SK-N-MC (cell line): ENCODE results near the gene DISP2.

ENCODE experiments used
- DNase-seq: peaks from one replicate; pipeline ENCODE4 v3.0.0-alpha.2; 2011; ENCODE audit warnings: low read depth, low spot score
- H3K27ac ChIP-seq: fragments of 200-600 bp; sonication (generic); 2 replicates; pipeline ENCODE4 v1.5.1; 2016; ENCODE audit warnings: mixed run types
- H3K36me3 ChIP-seq: fragments of 200-600 bp; sonication (generic); 2 replicates; pipeline ENCODE4 v1.6.1; 2017; ENCODE audit warnings: antibody characterized with exemption, low read length, mixed read lengths; ENCODE audit not compliant: insufficient read depth
- H3K4me3 ChIP-seq: fragments of 200-600 bp; sonication (generic); 2 replicates; pipeline ENCODE4 v1.5.1; 2016
- H3K9ac ChIP-seq: fragments of 200-600 bp; sonication (generic); 2 replicates; pipeline ENCODE4 v1.8.0; 2017; ENCODE audit warnings: mixed run types, mixed read lengths; ENCODE audit not compliant: insufficient read length
- H3K9me3 ChIP-seq: fragments of 200-600 bp; sonication (generic); 2 replicates; pipeline ENCODE4 v1.6.1; 2017; ENCODE audit warnings: low read depth, mild to moderate bottlenecking, antibody characterized with exemption, low read length, moderate library complexity, mixed read lengths
- EZH2 ChIP-seq: fragments of 200-600 bp; sonication (generic); IDR thresholded peaks from one replicate; pipeline ENCODE4 v1.6.1; 2017; ENCODE audit warnings: antibody characterized with exemption
- FOXP2 ChIP-seq: optimal IDR thresholded peaks from 2 replicates; pipeline ENCODE3; 2011; ENCODE audit warnings: mild to moderate bottlenecking, moderate library complexity; ENCODE audit not compliant: insufficient read depth; ENCODE audit errors: extremely low read length, control extremely low read depth
- POLR2AphosphoS5 ChIP-seq: IDR thresholded peaks from 2 replicates; pipeline ENCODE4 v1.6.1; 2012; ENCODE audit warnings: mild to moderate bottlenecking, low read depth, low read length, borderline replicate concordance

Gene DISP2

GRCh38 chr15:40360015-40360414, 2.0 kb downstream of the DISP2 start:
- H3K9ac ChIP-seq, result no peak overlapping the region
- no peak overlapping the region for H3K27ac ChIP-seq
- DNase-seq, result no peak
- no peaks in the 10 kb centered on the region for H3K36me3 ChIP-seq
- TF ChIP-seq FOXP2, result no peak
- TF ChIP-seq EZH2, result no peak
- no peak for TF ChIP-seq POLR2AphosphoS5
- H3K9me3 ChIP-seq, result no peaks in the 10 kb centered on the region
- no peak overlapping the region for H3K4me3 ChIP-seq

- H3K27ac ChIP-seq, result no peak overlapping the region
- H3K9me3 ChIP-seq, result no peaks in the 10 kb centered on the region
- H3K36me3 ChIP-seq, result no peaks in the 10 kb centered on the region
- DNase-seq, result no peak
- no peak overlapping the region for H3K4me3 ChIP-seq
- TF ChIP-seq POLR2AphosphoS5, result no peak
- no peak for TF ChIP-seq FOXP2
- TF ChIP-seq EZH2, result no peak
- H3K9ac ChIP-seq, result no peak overlapping the region
Observed at GRCh38 chr15:40361640-40362039, 3.6 kb downstream of the DISP2 start.

- Histone ChIP-seq H3K27ac (no peak overlapping the region), H3K4me3 (no peak overlapping the region), H3K36me3 (no peaks in the 10 kb centered on the region), H3K9ac (no peak overlapping the region), H3K9me3 (no peaks in the 10 kb centered on the region)
- TF ChIP-seq EZH2, result no peak
- DNase-seq, result no peak
Observed at GRCh38 chr15:40363611-40364010, 5.6 kb downstream of the DISP2 start.

GRCh38 chr15:40364251-40364650, 6.2 kb downstream of the DISP2 start:
- no peaks in the 10 kb centered on the region for H3K9me3 ChIP-seq
- no peak overlapping the region for H3K27ac ChIP-seq
- no peak overlapping the region for H3K4me3 ChIP-seq
- no peak overlapping the region for H3K9ac ChIP-seq
- no peaks in the 10 kb centered on the region for H3K36me3 ChIP-seq
- TF ChIP-seq EZH2, result no peak
- no peak for TF ChIP-seq POLR2AphosphoS5
- no peak for TF ChIP-seq FOXP2
- no peak for DNase-seq

- no peak for TF ChIP-seq FOXP2
- TF ChIP-seq EZH2, result no peak
- no peak for TF ChIP-seq POLR2AphosphoS5
- no peaks in the 10 kb centered on the region for H3K9me3 ChIP-seq
- DNase-seq, result no peak
Observed at GRCh38 chr15:40365016-40365415, 7.0 kb downstream of the DISP2 start.

GRCh38 chr15:40365624-40366456, 7.8 kb downstream of the DISP2 start:
- no peak overlapping the region for H3K9ac ChIP-seq
- no peaks in the 10 kb centered on the region for H3K36me3 ChIP-seq
- no peaks in the 10 kb centered on the region for H3K9me3 ChIP-seq
- H3K4me3 ChIP-seq, result no peak overlapping the region
- TF ChIP-seq POLR2AphosphoS5 (no peak), EZH2 (no peak), FOXP2 (no peak)
- no peak for DNase-seq
- no peak overlapping the region for H3K27ac ChIP-seq

More at GRCh38 chr15:40365016-40365415, 7.0 kb downstream of the DISP2 start:
- H3K9ac ChIP-seq, result no peak overlapping the region
- no peak overlapping the region for H3K4me3 ChIP-seq
- H3K27ac ChIP-seq, result no peak overlapping the region
- H3K36me3 ChIP-seq, result no peaks in the 10 kb centered on the region

DNA sequence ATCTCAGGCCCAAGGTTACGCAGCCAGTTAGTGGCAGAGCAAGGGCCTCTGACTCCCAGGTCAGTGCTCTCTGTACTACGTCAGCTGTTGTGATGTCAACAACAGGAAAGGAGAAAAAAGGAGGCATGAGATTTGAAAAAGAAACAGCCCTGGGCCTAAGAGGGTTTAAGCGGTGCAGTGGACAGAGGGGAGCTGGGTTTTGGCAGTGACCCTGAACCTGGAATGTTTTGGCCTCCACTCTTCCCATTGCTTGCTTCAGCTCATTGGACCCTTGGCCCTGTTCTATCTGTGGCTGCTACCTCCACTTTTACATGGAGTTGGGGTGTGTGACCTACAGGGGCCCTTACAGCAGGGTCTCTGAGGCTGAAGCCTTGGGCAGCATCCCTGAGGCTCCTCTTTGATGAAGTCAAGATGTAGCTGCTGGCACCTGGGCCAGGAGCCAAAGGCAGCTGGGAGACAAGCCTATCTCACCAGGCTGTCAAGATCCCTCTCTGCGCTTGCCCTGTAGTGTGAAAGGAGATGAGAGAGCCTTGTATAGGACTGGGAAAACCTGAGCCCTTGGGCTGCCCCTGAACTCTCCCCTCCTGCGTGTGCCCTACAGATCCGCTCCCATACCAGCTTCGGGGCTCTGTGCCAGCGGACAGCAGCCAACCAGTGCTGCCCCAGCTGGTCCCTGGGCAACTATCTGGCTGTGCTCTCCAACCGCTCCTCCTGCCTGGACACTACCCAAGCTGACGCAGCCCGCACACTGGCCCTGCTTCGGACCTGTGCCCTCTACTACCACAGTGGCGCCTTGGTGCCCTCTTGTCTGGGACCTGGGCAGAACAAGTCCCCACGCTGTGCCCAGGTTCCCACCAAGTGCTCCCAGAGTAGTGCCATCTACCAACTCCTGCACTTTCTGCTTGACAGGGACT, 8.7 kb downstream of the DISP2 start:
- Histone ChIP-seq H3K27ac (no peak overlapping the region), H3K4me3 (no peak overlapping the region), H3K9me3 (no peaks in the 10 kb centered on the region), H3K36me3 (no peaks in the 10 kb centered on the region), H3K9ac (no peak overlapping the region)
- DNase-seq, result no peak
- TF ChIP-seq EZH2 (no peak), POLR2AphosphoS5 (no peak), FOXP2 (no peak)

GRCh38 chr15:40367371-40367685, 9.3 kb downstream of the DISP2 start:
- no peak for TF ChIP-seq EZH2
- no peak for TF ChIP-seq POLR2AphosphoS5
- no peak for TF ChIP-seq FOXP2
- Histone ChIP-seq H3K4me3 (no peak overlapping the region), H3K27ac (no peak overlapping the region), H3K9me3 (no peaks in the 10 kb centered on the region), H3K36me3 (no peaks in the 10 kb centered on the region), H3K9ac (no peak overlapping the region)
- DNase-seq, result no peak
